GM19240 (cell line): Measurements from ENCODE around the gene RAI1.
A peak's percentile ranks its signal among the peaks of the same experiment; 100 is the strongest.

Experiments
- DNase-seq: peaks from one replicate; pipeline ENCODE4 v3.0.0; 2011; ENCODE audit warnings: low spot score; ENCODE audit not compliant: insufficient read length

Gene RAI1

GRCh38 chr17:17826342-17826713, 145.1 kb downstream of the RAI1 start:
- DNase-seq = no peak

- no peak for DNase-seq
These were observed 145.9 kb downstream of the RAI1 start for GRCh38 chr17:17826942-17827785.

- DNase-seq = no peak
These were observed 146.8 kb downstream of the RAI1 start for GRCh38 chr17:17827826-17828621.

- DNase-seq = no peak
These were observed 149.0 kb downstream of the RAI1 start for GRCh38 chr17:17830269-17830567.

- no peak for DNase-seq
These were observed 149.5 kb downstream of the RAI1 start for GRCh38 chr17:17830740-17831207.

GRCh38 chr17:17831208-17832031, 150.2 kb downstream of the RAI1 start:
- DNase-seq = no peak

GRCh38 chr17:17832032-17832363, 150.7 kb downstream of the RAI1 start:
- DNase-seq = no peak

GRCh38 chr17:17833658-17834357, 152.6 kb downstream of the RAI1 start:
- DNase-seq = no peak

GRCh38 chr17:17834974-17835373, 153.7 kb downstream of the RAI1 start:
- DNase-seq = no peak

- no peak for DNase-seq
These were observed 154.4 kb downstream of the RAI1 start for GRCh38 chr17:17835415-17836249.

GRCh38 chr17:17836250-17836817, 155.1 kb downstream of the RAI1 start:
- peak; percentile 97 for DNase-seq

- no peak for DNase-seq
These were observed 155.6 kb downstream of the RAI1 start, which contains the start of gene SREBF1 for GRCh38 chr17:17836818-17837379. Gene SREBF1, minus strand, starts transcription at chr17:17836986. Its CDS starts 169 bp downstream, at chr17:17836817.

- no peak for DNase-seq
These were observed 156.1 kb downstream of the RAI1 start for GRCh38 chr17:17837380-17837821.

GRCh38 chr17:17837966-17838962, 157.0 kb downstream of the RAI1 start:
- DNase-seq = no peak

- peak; percentile 95 for DNase-seq
These were observed 158.8 kb downstream of the RAI1 start for GRCh38 chr17:17839791-17840707.

- DNase-seq = no peak
These were observed 159.7 kb downstream of the RAI1 start for GRCh38 chr17:17840751-17841591.
